ENCODE results near the gene FMNL2. TPM values are rescaled to one million over a fixed set of nuclear protein-coding genes. Genes with fewer than 3 reads are reported as not detected.

The FMNL2 gene
- total RNA-seq, 1 experiment from 2014 or later: 38.2 TPM

DNA sequence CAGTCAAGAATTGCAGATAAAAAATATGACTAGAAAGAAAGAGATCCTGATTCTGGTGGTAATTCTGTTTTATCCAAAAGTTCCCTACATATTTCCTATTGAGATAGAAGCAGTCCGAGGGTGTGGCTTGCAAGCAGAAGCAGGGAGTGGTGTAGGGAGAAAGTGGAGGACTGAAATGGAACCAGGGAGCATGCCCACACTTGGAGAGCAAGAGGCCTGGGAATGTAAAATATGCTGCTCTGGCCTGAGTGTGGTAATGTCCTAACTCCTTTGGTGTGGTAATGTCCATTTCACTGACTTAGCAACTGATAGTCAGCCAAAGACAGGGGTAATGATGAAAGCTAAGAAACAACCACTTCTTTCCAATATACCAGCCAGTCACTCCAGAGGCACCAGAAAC lies 30.1 kb upstream of the FMNL2 start:
- CTCF ChIA-PET: no interaction called here
- Mint-ChIP-seq H3K36me3 (ENCODE audit: insufficient read depth, unreplicated experiment) (no peaks in the 10 kb centered on the region), H3K27me3 (ENCODE audit: insufficient read depth, unreplicated experiment) (no peaks in the 10 kb centered on the region)

DNA sequence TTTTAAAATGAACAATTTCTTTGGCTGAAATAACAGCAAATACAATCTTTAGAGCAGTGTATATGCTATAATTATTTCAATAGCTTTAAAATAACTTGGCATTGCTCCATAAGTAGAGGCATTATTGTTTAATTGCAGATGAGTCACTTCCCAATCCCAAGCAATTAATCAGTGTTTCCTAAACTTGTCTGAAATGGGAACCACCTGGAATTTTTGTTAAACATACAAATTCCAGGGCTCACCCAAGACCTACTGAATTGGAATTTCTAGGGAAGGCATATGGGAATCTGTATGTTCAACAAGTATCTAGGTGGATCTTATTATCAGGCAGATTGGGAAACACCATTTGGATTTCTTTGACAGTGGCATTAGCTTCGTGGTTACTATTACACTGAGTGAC lies 27.1 kb upstream of the FMNL2 start:
- TF ChIP-seq, protein P1, sequence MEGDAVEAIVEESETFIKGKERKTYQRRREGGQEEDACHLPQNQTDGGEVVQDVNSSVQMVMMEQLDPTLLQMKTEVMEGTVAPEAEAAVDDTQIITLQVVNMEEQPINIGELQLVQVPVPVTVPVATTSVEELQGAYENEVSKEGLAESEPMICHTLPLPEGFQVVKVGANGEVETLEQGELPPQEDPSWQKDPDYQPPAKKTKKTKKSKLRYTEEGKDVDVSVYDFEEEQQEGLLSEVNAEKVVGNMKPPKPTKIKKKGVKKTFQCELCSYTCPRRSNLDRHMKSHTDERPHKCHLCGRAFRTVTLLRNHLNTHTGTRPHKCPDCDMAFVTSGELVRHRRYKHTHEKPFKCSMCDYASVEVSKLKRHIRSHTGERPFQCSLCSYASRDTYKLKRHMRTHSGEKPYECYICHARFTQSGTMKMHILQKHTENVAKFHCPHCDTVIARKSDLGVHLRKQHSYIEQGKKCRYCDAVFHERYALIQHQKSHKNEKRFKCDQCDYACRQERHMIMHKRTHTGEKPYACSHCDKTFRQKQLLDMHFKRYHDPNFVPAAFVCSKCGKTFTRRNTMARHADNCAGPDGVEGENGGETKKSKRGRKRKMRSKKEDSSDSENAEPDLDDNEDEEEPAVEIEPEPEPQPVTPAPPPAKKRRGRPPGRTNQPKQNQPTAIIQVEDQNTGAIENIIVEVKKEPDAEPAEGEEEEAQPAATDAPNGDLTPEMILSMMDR (IDR thresholded peaks at IDR 0.05; ENCODE audit: insufficient read depth in 1 of 2, low read depth in 1 of 2, low read length in 1 of 2, severe bottlenecking in 1 of 2, unreplicated experiment in 1 of 2): no peak
- no peaks in the 10 kb centered on the region for H3K36me3 Mint-ChIP-seq (ENCODE audit: insufficient read depth, unreplicated experiment)
- Histone ChIP-seq H3K27me3 (replicated peaks; ENCODE audit: control insufficient read depth, insufficient read depth, low read length) (no peaks in the 10 kb centered on the region), H3K4me3 (ENCODE audit: low read depth, low read length) (no peak overlapping the region), H3K4me1 (peaks cover 3% of the 10 kb centered on the region; the same call in 1 of the 2 replicates), H3K9me3 (peaks cover 3% of the 10 kb centered on the region; the same call in 1 of the 2 replicates), H3K36me3 (ENCODE audit: control insufficient read depth, insufficient read depth, low read length) (no peaks in the 10 kb centered on the region)
- BruUV-seq (replicated peaks): no TSS peak
- H3K4me1 Mint-ChIP-seq (ENCODE audit: low read depth, unreplicated experiment): no peaks in the 10 kb centered on the region
- no peak overlapping the region for H3K4me3 Mint-ChIP-seq (ENCODE audit: unreplicated experiment)
- H3K27me3 Mint-ChIP-seq (ENCODE audit: insufficient read depth, unreplicated experiment): no peaks in the 10 kb centered on the region
- intact Hi-C loops (cut with micrococcal nuclease; ENCODE audit: unreplicated experiment): no loop called here
- ChIA-PET POLR2A (no interaction called here), CTCF (no interaction called here)
- H3K27ac Mint-ChIP-seq (ENCODE audit: unreplicated experiment): no peak overlapping the region
- no peaks in the 10 kb centered on the region for H3K9me3 Mint-ChIP-seq (ENCODE audit: unreplicated experiment)
- no peak for DNase-seq

More for the DNA sequence above, 30.1 kb upstream of the FMNL2 start:
- Histone ChIP-seq H3K9me3 (peaks cover 4% of the 10 kb centered on the region; the same call in 1 of the 2 replicates), H3K27me3 (replicated peaks; ENCODE audit: control insufficient read depth, insufficient read depth, low read length) (no peaks in the 10 kb centered on the region), H3K4me1 (peaks cover 3% of the 10 kb centered on the region; the same call in 1 of the 2 replicates), H3K4me3 (ENCODE audit: low read depth, low read length) (no peak overlapping the region), H3K36me3 (ENCODE audit: control insufficient read depth, insufficient read depth, low read length) (no peaks in the 10 kb centered on the region)
- POLR2A ChIA-PET: no interaction called here
- Mint-ChIP-seq H3K4me3 (ENCODE audit: unreplicated experiment) (no peak overlapping the region), H3K4me1 (ENCODE audit: low read depth, unreplicated experiment) (no peaks in the 10 kb centered on the region), H3K9me3 (ENCODE audit: unreplicated experiment) (no peaks in the 10 kb centered on the region), H3K27ac (ENCODE audit: unreplicated experiment) (no peak overlapping the region)
- no TSS peak for BruUV-seq (replicated peaks)
- intact Hi-C loops (cut with micrococcal nuclease; ENCODE audit: unreplicated experiment): no loop called here
- TF ChIP-seq, protein P1 (IDR thresholded peaks at IDR 0.05; ENCODE audit: insufficient read depth in 1 of 2, low read depth in 1 of 2, low read length in 1 of 2, severe bottlenecking in 1 of 2, unreplicated experiment in 1 of 2): no peak
- no peak for DNase-seq

DNA sequence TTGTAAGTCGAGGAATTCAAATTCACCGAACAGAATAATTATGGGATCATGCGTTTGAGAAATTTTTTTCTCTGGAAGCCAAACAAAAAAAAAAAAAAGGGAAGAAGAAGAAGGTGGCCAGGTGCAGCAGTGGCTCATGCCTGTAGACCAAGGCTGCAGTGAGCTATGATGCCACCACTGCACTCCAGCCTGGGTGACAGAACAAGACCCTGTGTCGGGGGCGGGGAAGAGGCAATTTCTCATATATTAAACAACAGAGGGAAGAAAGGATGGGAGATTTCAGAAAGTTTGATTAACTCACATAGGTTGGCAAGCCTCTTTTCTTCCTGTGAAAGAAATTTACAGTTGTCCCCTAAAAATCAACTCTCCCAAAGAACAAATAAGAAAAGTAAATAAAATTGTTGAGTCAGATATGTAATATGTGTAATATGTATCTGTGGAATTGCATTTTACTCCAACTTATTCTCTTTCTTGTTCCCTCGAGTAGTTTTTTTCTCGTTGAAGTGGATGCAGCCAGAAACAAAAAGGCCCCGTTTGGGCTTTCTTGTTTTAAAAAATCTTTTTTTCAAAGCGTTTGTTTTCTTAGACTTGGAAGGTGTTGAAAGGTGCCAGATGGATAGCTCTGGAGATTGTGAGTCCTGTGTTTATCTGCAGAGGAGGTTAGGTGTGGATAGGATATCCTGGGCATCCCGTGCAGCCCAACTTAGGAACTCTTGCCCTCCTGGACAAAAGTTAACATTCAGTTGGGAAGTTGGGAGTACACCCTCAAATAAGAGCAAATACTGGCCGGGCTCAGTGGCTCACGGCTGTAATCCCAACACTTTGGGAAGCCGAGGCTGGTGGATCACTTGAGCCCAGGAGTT lies 25.4 kb upstream of the FMNL2 start:
- Mint-ChIP-seq H3K4me3 (ENCODE audit: unreplicated experiment) (no peak overlapping the region), H3K36me3 (ENCODE audit: insufficient read depth, unreplicated experiment) (no peaks in the 10 kb centered on the region), H3K27me3 (ENCODE audit: insufficient read depth, unreplicated experiment) (no peaks in the 10 kb centered on the region), H3K4me1 (ENCODE audit: low read depth, unreplicated experiment) (no peaks in the 10 kb centered on the region), H3K27ac (ENCODE audit: unreplicated experiment) (no peak overlapping the region), H3K9me3 (ENCODE audit: unreplicated experiment) (no peaks in the 10 kb centered on the region)
- Histone ChIP-seq H3K27me3 (replicated peaks; ENCODE audit: control insufficient read depth, insufficient read depth, low read length) (no peaks in the 10 kb centered on the region), H3K9me3 (peaks cover 4% of the 10 kb centered on the region; the same call in 1 of the 2 replicates), H3K4me3 (ENCODE audit: low read depth, low read length) (no peak overlapping the region), H3K36me3 (ENCODE audit: control insufficient read depth, insufficient read depth, low read length) (no peaks in the 10 kb centered on the region), H3K4me1 (peaks cover 3% of the 10 kb centered on the region; the same call in 1 of the 2 replicates)
- POLR2A ChIA-PET: no interaction called here
- no peak for DNase-seq
- intact Hi-C loops (cut with micrococcal nuclease; ENCODE audit: unreplicated experiment): no loop called here
- CTCF ChIA-PET: interaction anchor here (0.6 to 0.7 kb wide), 2 partner anchors 32 to 138 kb away, joined by 3 to 7 read pairs; no protein-coding TSS in a partner anchor
- no TSS peak for BruUV-seq (replicated peaks)
- TF ChIP-seq, protein P1 (IDR thresholded peaks at IDR 0.05; ENCODE audit: insufficient read depth in 1 of 2, low read depth in 1 of 2, low read length in 1 of 2, severe bottlenecking in 1 of 2, unreplicated experiment in 1 of 2): no peak
